ENCODE measurements around the gene NEDD8.

The NEDD8 gene

DNA sequence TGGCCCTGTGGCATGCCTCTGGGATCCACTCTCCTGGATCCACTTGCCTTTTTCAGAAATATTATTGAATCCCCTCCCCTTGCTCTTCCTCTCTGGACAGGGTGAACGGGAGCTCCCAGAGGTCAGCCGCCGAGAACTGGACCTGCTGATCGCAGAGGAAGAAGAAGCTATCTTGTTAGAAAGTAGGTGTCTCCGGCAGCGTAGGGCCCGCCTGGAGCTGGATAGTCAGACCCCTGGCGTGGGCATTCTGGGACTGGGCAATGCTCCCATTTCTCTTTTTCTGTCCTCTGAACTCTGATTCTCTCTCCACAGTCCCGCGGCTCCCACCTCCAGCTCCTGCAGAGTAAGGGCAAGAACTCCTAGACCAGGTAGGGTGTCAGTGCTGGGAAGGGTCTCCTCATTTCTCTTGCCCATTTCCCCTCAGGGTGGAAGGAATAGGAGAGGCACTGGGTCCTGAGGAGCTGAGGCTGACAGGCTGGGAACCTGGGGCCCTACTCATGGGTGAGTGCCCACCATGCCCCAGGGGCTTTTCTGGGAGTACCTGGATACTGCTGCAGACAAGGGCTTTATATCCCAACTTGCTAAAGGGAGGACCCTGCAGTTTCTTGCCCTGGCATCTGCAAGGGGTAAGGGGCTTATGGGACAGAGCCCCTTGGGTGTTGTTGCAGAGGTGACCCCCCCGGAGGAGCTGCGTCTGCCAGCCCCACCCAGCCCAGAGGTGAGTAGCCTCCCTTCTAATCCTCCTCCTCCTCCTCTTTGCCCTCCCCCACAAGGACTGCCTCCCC lies 54.9 kb downstream of the NEDD8 start:
- DNase-seq, result no peak

DNA sequence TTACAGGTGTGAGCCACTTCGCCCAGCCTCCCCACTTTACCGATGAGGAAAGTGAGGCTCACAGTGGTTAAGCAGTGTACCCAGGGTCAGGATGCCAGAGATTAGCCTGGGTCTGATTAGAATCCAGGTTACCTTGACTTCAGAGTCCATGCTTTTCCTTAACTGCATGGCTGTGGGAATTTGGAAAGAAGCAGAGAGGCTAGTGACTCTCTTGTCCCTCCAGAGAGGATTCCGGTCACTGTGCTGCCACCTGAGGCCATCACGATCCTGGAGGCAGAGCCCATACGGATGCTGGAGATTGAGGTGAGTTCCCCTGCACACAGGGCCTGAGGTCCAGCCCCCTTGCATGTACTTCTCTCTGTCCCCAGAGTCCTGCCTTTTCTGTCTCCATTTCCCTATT lies 55.6 kb downstream of the NEDD8 start:
- no peak for DNase-seq

GRCh38 chr14:24172871-24173281 lies 59.3 kb downstream of the NEDD8 start:
- peak; percentile 29 for DNase-seq

DNA sequence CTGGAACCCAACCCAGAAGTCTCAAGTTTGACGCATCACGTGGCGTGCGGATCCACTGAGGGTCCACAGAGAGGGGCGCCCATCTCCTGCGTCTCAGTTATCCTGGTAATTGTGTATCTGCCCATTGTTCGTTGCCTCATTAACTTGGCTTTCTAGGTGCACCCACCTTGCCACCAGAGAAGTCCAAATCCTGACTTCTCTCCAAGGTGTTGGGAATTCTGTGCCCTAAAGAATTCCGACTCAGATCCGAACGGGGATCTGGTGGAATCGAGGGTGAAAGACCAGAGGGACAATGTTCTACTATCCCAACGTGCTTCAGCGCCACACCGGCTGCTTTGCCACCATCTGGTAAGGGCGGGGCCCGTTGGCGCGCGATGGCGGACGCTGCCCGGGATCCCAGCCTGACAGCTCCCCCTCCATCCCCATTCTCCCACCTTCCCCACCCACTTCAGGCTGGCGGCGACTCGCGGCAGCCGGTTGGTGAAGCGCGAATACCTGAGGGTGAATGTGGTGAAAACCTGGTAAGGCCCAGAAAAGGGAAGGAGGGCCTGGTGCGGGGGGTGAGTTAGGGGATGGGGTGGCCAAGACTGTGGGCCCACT lies 59.8 kb downstream of the NEDD8 start:
- peak; percentile 40 for DNase-seq

- DNase-seq, result peak; percentile 99
Observed at GRCh38 chr14:24171422-24172260, 60.5 kb downstream of the NEDD8 start, which contains the start of gene REC8. Gene REC8 (plus strand): TSS chr14:24172080. CDS start chr14:24172553, 473 bp downstream.

GRCh38 chr14:24167469-24168114 lies 64.6 kb downstream of the NEDD8 start:
- no peak for DNase-seq
